Urothelium cell line (cell line): ENCODE data around the gene SYT4.

Experiments
- DNase-seq: peaks from one replicate; pipeline ENCODE4 v3.0.0; 2011; ENCODE audit warnings: low spot score, mixed read lengths
- FAIRE-seq: peaks from 2 replicates; lab custom pipeline; 2011; peaks lifted over from hg19 to GRCh38; lab: Jason Lieb, UNC

The SYT4 gene

GRCh38 chr18:43222501-43222900 is 54.8 kb downstream of the SYT4 start:
- no peak for DNase-seq
- no peak for FAIRE-seq

GRCh38 chr18:43220691-43221090 is 56.6 kb downstream of the SYT4 start:
- FAIRE-seq (no peak), DNase-seq (no peak)
